Urothelium cell line (cell line): ENCODE results near the gene REC8.

Experiments
- DNase-seq: peaks from one replicate; pipeline ENCODE4 v3.0.0; 2011; ENCODE audit warnings: low spot score, mixed read lengths
- FAIRE-seq: peaks from 2 replicates; lab custom pipeline; 2011; peaks lifted over from hg19 to GRCh38; lab: Jason Lieb, UNC

REC8 gene

GRCh38 chr14:24171422-24172260 is at the start of gene REC8:
TSS of gene REC8 (plus strand) at chr14:24172080. CDS start at chr14:24172553, 473 bp downstream.
- no peak for FAIRE-seq

GRCh38 chr14:24122416-24122815 is 49.5 kb upstream of the REC8 start:
- DNase-seq (no peak), FAIRE-seq (no peak)

More at GRCh38 chr14:24171422-24172260, at the start of gene REC8:
- DNase-seq: no peak

GRCh38 chr14:24122898-24123297 is 49.0 kb upstream of the REC8 start:
- DNase-seq (no peak), FAIRE-seq (no peak)

- no peak for FAIRE-seq
Observed at GRCh38 chr14:24123424-24124417, 48.2 kb upstream of the REC8 start.

GRCh38 chr14:24126939-24127338 is 44.9 kb upstream of the REC8 start:
- no peak for DNase-seq
- no peak for FAIRE-seq

More at GRCh38 chr14:24123424-24124417, 48.2 kb upstream of the REC8 start:
- no peak for DNase-seq

- no peak for FAIRE-seq
- no peak for DNase-seq
Observed at GRCh38 chr14:24127673-24128072, 44.2 kb upstream of the REC8 start.

GRCh38 chr14:24129410-24129998 is 42.4 kb upstream of the REC8 start:
- no peak for DNase-seq
- no peak for FAIRE-seq

GRCh38 chr14:24130380-24130716 is 41.5 kb upstream of the REC8 start, which contains the start of gene FITM1:
TSS of gene FITM1 (plus strand) at chr14:24130659. CDS start at chr14:24131564, 905 bp downstream.
- FAIRE-seq: no peak

GRCh38 chr14:24130717-24131548 is 40.9 kb upstream of the REC8 start:
- FAIRE-seq: no peak

More at GRCh38 chr14:24130380-24130716, 41.5 kb upstream of the REC8 start, which contains the start of gene FITM1:
- DNase-seq: no peak

GRCh38 chr14:24131549-24131966 is 40.3 kb upstream of the REC8 start:
- FAIRE-seq (no peak), DNase-seq (no peak)

More at GRCh38 chr14:24130717-24131548, 40.9 kb upstream of the REC8 start:
- DNase-seq: no peak

GRCh38 chr14:24132061-24132685 is 39.7 kb upstream of the REC8 start:
- DNase-seq (no peak), FAIRE-seq (no peak)

GRCh38 chr14:24132976-24133375 is 38.9 kb upstream of the REC8 start:
- FAIRE-seq (no peak), DNase-seq (no peak)

- FAIRE-seq (no peak), DNase-seq (no peak)
Observed at GRCh38 chr14:24133735-24134134, 38.1 kb upstream of the REC8 start.

GRCh38 chr14:24135584-24135833 is 36.4 kb upstream of the REC8 start:
- FAIRE-seq: no peak
- DNase-seq: no peak

GRCh38 chr14:24135834-24136683 is 35.8 kb upstream of the REC8 start, which contains the start of gene PSME1:
TSS of gene PSME1 (plus strand) at chr14:24136194. CDS start at chr14:24136263, 69 bp downstream.
- DNase-seq: peak; percentile 93
- FAIRE-seq: no peak

GRCh38 chr14:24136684-24137528 is 35.0 kb upstream of the REC8 start:
- DNase-seq: no peak
- no peak for FAIRE-seq

- FAIRE-seq (no peak), DNase-seq (no peak)
Observed at GRCh38 chr14:24137529-24138395, 34.1 kb upstream of the REC8 start.
